GM15510 (cell line): Measurements from ENCODE around the gene CA11.

Experiments used
- POLR2A ChIP-seq: IDR thresholded peaks from 3 replicates; pipeline ENCODE4 v1.6.1; 2011; ENCODE audit warnings: borderline replicate concordance; ENCODE audit not compliant: insufficient read length; ENCODE audit errors: extremely low read depth

Gene CA11

DNA sequence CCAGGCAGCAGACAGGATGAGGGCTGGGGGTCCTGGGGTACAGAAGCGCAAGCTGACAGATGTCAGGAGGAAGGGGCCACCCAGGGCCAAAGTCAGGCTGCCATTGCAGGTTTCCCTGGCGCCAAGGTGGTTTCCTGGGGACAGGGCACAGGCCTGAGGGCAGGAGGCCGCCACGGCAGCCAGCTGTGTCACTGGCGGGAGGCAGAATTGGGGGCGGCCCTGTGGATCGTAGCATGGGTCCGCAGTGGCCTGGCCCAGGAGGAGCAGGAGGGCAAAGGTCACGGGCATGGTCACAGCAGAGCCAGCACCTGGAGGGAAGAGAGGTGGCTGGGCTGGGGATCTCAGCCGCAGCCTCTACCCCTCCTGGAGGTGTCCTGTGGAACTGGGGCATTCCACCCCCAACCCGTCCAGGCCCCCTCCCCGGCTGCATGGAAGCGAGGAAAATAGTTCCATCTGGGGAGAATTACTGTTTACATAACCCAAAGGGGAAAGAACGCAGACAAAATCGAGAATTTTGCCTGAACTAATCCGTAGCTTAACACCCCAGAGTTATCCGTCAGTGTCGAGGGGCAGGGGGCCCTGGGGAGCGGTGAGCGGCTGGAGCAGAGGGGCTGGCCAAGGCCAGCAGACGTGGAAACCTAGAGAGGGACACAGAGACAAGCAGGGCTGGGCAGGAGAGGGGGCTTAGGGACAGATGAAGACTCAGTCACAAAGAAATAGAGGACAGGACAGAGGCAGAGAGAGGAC lies 24.9 kb upstream of the CA11 start:
- TF ChIP-seq POLR2A: no peak

DNA sequence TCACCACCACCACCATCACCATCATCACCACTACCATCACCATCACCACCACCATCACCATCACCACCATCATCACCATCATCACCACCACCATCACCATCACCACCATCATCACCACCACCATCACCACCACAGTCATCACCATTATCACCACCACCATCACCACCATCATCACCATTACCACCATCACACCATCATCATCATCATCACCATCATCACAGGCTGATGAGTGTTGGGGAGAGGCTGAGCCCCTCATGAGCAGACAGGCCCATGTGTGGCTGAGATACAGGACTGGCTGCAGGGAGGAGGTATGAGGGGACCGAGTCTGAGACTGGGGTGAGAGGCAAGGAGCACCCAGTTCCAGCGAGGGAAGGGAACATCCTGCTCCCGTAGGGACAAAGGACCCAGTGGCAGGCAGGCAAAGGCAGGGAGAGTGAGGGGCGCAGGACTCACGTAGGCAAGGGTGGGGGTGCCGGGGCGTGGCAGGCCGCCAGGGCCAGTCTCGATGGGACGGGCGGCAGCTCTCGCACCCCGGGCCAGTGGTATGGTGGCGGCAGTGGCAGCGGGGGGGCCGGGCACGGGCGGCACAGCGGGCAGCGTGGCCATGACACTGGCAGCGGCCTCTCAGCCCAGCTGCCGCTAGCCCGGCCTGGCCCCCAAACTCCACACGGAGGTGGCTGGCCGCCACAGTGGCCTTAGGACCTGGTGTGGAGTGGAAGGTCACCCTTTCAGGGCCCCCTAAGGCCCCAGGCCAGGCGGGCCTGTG lies 24.1 kb upstream of the CA11 start:
- no peak for TF ChIP-seq POLR2A

DNA sequence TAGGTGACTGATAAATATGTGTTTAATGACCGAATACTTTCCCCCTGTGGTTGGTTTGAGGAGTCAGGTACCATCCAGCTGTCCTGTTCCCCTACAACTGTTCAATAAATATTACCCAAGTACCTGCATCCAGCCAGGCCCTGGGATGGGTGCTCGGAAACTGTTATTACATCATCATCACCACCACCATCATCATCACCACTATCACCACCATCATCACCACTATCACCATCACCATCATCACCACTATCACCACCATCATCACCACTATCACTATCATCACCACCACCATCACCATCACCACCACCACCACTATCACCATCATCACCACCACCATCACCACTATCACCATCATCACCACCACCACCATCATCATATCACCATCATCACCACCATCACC lies 22.8 kb upstream of the CA11 start:
- no peak for TF ChIP-seq POLR2A

DNA sequence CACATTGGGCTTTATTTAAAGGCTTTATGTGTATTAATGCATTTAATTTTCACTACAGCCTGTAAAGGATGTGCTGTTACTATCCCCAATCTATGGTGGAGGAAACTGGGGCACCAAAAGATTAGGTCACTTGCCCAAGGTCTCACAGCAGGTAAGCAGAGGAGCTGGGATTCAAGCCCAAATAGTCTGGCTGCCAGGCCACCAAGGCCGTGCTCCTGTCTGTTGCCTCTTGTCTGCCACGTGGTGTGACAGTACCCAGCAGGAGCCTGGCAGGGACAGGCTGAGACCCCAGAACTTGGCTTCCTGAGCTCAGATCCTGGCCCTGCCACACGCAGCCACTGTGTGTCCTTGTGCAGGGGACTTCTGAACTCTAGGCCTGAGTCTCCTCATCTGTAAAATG lies 22.3 kb upstream of the CA11 start:
- no peak for TF ChIP-seq POLR2A

DNA sequence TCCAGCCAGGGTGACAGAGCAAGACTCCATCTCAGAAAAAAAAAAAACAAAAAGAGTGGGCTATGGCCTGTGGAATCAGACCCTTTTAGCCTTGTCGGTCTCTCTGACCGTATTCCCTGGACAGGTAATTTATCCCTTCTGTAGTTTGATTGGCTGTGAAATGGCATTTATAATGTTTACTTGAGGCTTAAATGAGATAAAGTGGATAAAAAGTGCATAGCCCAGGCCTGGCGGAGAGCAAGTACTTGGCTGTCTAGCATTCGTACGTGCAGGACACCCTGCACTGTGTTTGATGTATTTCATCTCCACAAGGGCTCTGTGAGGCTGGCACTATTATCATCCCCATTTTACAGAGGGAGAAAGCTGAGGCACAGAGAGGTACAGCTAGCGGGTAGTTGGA lies 19.8 kb upstream of the CA11 start:
- no peak for TF ChIP-seq POLR2A

DNA sequence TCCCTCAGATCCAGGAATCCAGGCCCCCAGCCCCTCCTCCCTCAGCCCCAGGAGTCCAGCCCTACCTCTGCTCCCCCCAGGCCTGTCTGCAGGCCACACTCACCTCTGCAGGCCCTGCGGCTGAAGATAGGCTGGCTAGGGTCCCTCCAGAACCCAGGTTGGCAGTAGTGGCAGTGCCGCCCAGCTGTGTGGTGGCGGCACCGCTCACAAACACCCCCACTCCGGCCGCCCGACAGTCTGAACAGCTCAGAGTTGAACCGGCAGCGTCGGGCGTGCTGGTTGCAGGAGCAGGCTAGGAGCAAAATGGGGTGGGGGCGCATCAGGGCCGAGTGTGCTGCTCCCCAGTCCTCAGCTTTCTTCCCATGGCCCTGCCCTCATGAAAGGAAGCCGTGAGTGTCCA lies 18.5 kb upstream of the CA11 start:
- TF ChIP-seq POLR2A: no peak

DNA sequence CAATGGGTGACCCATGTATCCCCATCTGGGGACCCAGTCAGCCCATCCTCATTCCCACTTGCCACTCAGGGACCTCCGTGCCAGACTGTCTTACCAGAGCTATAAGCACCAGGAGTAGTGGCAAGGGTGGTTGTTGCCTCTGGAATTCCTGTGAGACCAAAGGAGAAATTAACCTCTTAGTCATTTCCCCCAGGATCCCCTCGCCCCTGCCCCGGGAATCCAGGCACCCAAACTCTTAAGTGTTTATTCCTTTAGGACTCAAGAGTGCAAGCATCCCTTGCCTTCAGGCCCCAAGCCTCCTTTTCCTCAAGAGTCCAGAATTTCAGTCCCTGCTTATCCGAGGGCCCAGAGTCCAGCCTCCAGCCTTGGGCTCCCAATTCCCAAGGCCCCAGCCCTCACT lies 17.7 kb upstream of the CA11 start:
- no peak for TF ChIP-seq POLR2A

DNA sequence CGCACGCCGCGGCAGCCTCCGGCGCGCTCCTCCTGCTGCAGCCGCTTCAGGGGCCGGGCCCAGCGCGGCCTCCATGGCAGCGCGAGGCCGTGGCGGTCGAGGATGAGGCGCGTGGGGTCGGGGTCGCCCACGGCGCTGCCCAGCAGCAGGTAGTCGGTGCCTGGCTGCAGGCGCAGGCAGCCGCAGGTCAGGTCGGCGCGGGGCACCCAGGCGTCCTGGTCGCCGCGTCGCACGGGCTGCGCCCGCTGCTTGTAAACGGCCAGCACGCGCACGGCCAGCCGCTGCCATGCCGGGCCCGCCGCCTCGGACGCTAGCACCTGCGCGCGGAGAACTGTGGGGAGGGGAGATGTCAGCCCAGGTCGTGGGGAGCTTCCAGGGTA lies 15.7 kb upstream of the CA11 start:
- no peak for TF ChIP-seq POLR2A

DNA sequence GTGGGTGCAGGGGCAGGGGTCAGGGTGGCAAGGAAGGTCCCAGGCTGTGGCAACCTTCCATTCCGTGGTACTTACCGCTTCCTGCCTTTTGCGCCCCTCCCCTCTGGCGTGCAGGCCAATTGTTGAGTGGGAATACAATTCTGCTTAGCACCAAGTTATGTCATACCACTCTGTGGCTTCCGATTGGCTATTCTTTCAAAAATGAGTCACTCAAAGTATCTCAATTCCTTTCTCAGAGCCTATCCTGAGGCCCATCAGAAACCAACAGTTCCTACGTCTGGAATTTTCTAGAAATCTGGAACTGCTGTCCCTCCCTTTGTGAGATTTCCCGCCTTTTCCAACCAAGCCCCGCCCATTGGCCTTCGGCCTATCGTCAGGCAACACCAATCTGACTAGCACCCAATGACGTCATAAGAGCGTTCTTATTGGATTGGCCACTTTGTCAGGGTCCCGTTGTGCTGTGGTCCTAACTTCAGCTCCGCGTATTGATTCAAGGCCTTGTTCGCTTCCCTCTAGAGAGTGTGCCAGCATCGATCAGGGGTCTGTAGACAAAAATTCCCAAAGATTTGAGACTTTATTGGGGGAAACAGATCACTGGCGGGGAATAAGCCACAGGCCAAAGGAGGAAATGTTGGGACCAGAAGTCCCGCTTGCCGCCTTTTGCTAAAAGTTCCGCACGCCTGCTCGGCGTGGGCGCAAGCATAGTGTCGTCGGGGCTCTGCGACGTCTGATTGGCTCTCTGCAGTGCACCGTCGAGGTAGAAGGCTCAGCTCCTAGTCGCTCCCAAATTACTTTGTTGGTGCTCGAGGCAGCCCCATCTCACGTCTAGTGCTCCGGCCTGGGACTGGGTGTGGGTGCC lies 15.1 kb upstream of the CA11 start:
- TF ChIP-seq POLR2A: no peak

DNA sequence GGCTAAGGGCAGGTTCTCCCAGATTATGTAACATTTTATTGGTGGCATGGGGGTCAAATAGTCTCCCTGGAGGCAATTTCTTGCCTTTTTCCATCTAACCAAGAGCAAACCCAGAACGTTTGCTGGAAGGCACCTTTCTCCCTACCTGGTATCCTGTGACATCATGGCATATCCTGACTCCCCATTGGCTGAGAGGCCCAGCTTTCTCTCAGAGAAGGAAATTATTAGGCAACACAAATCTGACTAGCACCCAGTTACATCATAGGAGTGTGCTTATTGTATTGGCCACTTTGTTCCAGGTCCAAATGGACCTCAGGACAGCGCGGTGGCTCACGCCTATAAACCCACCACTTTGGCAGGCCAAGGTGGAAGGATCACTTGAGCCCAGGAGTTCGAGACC lies 13.8 kb upstream of the CA11 start:
- no peak for TF ChIP-seq POLR2A

DNA sequence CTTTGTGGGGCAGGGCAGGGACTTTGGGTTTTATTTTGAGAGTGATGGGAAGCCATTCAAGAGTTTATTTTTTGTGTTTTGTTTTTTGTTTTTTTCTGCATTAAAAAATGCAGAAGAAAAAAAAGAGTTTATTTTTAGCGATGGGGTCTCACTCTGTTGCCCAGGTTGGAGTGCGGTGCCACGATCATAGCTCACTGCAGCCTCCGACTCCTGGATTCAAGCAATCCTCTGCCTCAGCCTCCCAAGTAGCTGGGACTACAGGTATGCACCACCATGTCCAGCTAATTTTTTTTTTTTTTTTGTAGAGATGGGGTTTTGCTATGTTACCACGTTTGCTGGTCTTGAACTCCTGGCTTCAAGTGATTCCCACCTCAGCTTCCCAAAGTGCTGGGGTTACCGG lies 12.5 kb upstream of the CA11 start:
- no peak for TF ChIP-seq POLR2A

DNA sequence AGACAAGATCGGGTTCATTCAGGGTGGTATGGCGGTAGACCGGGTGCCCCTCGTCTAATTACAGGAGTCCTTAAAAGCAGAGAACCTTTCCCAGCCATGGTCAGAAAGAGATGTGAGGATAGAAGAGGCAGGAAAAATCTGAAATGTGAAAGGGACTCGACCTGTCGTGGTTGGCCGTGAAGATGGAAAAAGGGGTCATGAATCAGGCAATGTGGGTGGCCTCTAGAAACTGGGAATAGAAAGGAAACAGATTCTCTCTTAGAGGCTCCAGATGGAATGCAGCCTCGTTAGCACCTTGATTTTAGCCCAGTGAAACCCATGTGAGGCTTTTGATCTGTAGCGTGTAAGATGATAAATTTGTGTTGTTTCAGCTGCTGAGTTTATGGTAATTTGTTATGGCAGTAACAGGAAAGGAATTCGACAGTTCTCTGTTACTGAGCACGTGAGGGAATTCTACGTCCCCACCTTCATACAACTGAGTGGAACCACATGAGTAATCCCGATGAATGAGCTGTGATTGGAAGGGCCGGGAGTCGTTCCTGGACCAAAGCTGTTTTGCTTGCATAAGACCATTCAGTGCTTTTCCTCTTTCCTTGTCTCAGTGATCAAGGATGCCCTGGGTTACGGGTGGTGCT lies 11.0 kb upstream of the CA11 start:
- no peak for TF ChIP-seq POLR2A

DNA sequence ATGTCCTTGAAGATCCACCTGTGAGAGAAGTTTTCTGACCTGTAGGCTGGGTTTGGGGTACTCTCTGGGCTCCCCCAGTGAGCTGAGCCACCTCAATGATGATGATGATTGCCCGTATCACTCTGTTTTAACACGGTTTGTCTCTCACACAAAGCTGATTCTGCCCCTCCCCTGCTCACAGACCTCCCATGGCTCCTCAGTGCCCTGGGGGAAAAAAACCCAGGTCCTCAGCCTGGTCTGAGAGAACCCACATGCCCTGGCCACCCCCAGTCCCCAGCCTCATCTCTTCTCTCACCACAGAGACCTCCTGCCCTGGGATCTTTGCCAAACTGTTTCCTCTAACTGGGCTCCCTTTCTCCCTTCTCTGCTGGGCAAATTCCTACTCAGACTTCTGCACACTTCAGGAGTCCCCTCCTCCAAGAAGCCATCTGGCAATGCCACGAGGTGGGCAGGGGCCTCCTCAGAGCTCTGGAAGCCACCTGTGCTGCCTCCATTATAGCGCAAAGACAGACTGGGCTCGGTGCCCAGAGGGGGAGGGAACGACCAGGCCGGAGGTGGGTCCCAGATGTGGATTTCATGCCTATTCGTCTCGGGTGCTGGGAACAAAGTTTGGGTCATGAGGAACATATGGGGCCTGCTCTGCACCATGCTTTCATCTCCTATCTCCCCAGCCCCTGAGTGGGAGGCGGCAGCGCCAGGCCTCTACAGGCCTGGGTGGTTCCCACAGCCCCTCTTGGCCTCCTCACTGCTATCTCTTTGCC lies 8.5 kb upstream of the CA11 start:
- TF ChIP-seq POLR2A: no peak

DNA sequence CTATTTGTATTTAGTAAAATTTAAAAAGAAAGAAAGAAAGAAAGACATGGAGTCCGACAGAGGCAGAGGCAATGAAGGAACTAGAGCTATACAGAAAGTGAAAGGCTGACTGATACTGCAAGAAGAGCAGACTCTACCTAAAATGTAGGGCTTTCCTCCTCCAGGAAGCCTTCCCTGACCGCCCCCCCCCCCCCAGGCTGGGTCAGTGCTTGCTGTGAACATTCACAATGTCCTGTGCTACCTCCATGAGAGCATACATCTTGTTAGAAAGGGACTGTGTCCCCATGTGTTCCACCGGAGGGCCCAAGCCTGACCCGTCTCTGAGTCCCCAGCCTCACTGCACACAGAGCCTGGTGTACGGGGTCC lies 5.7 kb upstream of the CA11 start:
- no peak for TF ChIP-seq POLR2A
